ENCODE data around the gene WNT2B.
A peak's percentile ranks its signal among the peaks of the same experiment; 100 is the strongest.

WNT2B gene

DNA sequence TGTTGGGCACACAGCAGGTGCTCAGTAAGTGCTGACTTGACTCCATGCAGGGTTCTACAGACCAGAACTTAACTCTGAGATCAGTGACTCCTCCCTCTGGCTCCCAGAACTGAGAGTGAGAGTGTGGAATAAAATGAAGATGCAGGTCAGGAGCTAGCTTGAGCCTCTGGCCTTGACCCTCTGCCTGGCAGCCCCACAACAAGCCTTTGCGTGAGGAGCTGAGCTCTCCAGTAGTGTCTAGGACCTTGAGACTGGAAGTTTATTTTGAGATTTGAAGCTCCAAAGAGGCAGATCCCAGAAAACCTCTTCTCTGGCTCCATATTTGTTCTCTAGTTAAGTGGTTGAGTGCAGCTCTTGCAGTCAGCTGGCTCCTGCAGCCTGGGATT, 3.4 kb upstream of the WNT2B start:
- no peak for DNase-seq

GRCh38 chr1:112505878-112506277, 2.9 kb upstream of the WNT2B start:
- DNase-seq: no peak

DNA sequence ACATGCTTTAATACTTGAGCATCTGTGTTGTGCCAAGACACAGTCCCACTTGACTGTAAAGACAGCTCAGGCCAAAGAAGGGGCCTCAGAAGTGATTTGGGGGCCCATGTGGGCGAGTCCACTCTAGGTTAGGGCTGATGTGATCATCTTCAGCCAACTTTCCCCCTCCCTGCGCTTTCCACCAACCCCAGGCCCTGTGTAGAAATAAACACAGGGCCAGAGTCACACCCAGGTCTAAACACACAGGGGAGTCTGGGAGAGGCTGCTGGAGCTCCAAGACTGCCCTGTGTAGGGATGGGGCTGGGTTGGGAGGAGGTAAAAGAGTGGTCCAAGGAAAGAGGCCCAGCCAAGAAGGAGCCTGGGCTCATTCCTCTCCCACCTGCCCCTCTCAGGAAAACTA, 2.5 kb upstream of the WNT2B start:
- DNase-seq: no peak

DNA sequence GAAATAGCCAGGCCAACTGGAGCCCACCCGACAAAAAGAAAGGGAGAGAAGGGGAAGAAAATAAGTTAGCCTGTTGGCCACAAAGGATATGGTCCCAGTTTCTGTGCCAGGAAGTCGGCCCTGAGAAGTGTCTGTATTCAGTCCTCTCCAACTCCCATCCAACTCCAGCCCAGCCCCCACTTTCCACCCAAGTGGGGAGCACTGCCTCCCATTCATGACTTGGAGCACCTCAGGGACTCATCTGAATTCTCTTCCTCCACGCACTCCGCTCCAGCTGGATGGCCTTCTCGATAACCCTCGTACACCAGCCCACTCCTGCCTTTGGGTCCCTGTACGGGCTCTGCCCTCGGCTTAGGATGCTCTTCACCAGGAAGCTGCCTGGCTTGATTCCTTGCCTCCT, 2.0 kb upstream of the WNT2B start:
- DNase-seq: no peak

DNA sequence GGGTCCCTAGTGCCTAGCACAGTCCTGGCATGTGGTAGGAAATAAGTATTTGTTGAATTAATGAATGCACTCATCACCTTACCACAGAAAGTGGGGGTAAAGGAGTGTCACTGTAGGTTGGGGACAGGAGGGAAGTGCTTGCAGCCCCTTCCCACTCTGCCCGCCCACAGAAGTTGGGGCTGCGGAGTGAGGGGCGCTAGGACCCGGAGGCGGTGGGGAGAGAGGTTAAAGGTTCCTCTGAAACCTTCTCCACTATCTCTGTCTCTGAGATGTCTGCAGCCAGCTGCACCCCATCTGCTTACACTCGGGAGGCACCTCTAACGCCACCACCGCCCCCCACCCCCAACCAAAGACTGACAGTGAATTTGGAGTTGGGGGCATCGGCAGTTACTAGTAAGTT, 1.4 kb upstream of the WNT2B start:
- DNase-seq: no peak

DNA sequence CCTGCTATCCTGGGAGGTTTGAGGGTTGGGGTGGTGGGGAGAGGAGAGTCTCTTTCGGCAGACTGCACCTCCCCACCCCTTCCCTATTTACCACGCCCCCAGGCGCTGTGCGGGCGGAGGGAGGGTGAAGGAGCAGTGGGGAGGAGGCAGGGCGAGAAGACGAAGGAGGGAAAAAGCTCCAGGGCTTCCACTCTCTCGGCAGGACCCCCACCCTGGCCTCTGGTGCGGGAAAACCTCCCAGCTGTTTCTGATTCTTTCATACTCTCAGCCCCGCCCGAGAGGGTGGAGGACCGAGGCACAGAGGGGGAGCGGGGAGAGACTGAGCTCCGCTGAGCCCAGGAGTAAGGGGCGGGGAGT, 866 bp upstream of the WNT2B start:
- peak; percentile 32 for DNase-seq

DNA sequence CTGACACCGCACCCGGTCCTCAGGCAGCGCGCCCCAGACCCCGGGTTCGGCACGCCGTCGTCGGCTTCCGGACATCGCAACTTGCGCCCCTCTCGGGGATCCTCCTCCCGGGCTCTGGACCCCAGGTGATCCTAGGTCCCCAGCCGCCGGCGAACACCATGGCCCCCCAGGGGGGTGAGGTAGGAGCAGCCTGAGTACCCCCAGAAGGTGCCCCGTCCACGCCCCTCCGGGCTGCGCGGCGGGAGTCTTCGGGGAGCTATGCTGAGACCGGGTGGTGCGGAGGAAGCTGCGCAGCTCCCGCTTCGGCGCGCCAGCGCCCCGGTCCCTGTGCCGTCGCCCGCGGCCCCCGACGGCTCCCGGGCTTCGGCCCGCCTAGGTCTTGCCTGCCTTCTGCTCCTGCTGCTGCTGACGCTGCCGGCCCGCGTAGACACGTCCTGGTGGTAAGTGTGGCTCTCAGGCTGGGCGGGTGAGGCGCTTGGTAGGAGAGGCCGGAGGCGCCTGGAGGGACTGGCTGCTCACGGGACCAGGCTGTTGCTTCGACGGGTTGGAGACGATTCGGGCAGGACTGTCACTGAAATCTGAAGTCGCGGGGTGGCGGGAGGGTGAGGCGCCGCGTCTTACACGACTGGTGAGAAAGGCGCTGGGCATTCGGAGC, 367 bp downstream of the WNT2B start:
- DNase-seq: no peak

GRCh38 chr1:112509660-112510178, 954 bp downstream of the WNT2B start:
- DNase-seq: no peak

- DNase-seq: no peak
These were observed 1.6 kb downstream of the WNT2B start for GRCh38 chr1:112510340-112510739.

DNA sequence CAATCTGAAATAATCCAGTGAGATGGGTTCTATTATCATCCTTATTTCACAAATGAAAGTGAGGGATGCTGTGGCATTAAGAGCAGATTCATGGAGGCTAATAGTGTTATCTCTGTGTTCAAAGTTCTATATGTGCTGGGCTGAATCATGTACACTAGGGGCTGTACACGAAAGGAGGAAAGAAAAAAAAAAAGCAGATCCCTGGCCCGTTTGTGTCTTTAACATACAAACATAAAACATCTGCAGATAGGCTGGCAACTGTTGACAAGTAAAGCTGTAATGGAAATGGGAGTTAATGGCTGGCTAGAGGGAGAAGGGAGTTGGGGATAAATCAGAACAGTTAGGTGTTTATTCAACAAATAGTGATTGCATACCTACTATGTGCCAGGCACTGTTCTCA, 3.1 kb downstream of the WNT2B start:
- DNase-seq: no peak

DNA sequence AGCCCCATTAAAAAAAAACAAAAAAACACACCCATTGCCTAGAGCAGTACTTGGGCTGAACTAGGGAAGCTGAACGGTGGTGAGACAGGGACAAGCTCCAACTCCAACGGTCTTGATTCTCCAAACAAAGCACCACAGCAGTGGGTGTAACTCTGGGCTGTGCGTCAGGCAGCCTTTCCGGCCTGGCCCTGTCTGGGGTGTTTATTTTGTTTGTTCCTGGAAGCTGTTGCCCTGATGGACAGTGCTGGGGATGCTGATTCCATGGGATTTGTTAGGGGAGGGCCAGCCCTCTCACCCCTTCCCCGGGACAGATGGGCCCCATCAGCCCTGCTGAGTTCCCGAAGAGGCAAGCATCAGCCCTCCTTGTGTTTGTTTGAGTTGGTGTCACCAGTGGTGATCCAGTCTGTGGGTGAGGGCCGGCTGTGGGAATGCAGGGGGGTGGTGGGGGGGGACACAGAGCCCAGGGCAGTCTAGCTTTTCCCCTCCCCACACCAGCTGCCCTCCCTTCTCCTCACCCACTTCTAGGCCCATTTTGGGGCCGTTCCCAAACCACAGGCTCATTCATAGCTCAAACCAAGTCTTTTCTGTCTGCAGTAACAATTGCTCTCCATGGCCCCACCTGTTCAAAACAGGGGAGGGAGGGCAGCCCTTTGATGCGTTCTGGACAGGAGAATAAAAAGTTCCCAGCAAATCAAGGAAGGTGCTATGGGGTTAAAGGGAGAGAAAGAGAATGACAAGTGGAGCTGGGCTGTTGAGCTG, 4.5 kb downstream of the WNT2B start:
- DNase-seq: no peak

GRCh38 chr1:112514901-112515300, 6.1 kb downstream of the WNT2B start:
- DNase-seq: no peak

- DNase-seq: no peak
These were observed 6.7 kb downstream of the WNT2B start for GRCh38 chr1:112515311-112516009.

DNA sequence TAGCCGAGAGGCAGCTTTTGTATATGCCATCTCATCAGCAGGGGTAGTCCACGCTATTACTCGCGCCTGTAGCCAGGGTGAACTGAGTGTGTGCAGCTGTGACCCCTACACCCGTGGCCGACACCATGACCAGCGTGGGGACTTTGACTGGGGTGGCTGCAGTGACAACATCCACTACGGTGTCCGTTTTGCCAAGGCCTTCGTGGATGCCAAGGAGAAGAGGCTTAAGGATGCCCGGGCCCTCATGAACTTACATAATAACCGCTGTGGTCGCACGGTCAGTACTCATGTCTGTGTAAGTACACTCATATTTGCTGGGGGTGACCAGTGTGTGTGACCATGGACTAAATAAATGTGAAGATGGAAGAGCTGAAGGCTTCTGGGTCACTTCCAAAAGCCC, 7.4 kb downstream of the WNT2B start:
- no peak for DNase-seq

- no peak for DNase-seq
These were observed 8.5 kb downstream of the WNT2B start for GRCh38 chr1:112517231-112517630.

- DNase-seq: no peak
These were observed 8.9 kb downstream of the WNT2B start for GRCh38 chr1:112517646-112518045.

DNA sequence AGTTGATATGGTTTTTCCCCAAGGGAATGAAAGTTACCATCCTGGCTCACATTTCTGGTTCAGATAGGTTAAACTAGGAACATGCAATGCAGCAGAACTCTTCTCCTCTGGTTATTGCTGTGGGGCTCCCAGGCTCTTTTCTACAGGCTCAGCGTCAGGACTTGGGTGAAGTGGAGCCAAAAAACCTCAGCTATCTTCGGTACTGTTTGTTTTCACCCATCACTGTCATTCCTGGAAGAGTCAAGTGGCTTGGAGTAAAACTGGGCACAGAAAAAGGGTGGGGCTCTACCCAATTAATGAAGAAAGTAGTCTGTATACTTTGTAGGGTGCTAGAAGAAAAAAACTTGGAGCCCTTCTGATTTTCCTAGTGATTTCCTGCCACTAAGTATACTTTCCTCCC, 9.4 kb downstream of the WNT2B start:
- no peak for DNase-seq

- DNase-seq: no peak
These were observed 11.4 kb downstream of the WNT2B start for GRCh38 chr1:112520166-112520565.

DNA sequence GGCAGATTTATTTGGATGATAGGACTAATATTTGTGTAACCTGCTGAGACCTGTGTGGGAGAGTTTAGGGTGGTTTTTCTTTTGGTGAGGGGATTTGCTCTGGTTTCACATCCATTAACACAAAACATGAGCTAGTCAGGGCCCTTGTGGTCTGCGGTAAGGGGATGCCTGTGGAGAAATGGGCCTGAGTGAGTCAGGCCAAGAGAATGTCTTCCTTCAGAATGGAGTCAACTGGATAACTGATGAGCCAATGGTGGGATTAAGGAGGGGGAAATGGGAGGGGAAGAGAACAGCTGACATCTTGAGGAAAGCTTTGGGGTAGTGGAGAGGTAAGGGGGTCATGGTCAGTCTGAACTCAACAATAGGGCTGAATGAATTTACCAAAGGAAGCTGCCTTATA, 13.9 kb downstream of the WNT2B start:
- DNase-seq: no peak

- no peak for DNase-seq
These were observed 15.5 kb downstream of the WNT2B start for GRCh38 chr1:112524251-112524650.

GRCh38 chr1:112524986-112525385, 16.2 kb downstream of the WNT2B start:
- no peak for DNase-seq

- no peak for DNase-seq
These were observed 18.7 kb downstream of the WNT2B start for GRCh38 chr1:112527266-112528010.

GRCh38 chr1:112528076-112528475, 19.3 kb downstream of the WNT2B start:
- DNase-seq: no peak
